IPS-18a (cell line): ENCODE measurements around the gene ADARB1.
A peak's percentile ranks its signal among the peaks of the same experiment; 100 is the strongest.

ENCODE experiments used
- H3K27ac ChIP-seq: one replicate; pipeline ENCODE4 v1.5.1; 2013; ENCODE audit warnings: low read length
- H3K27me3 ChIP-seq: one replicate; pipeline ENCODE4 v1.6.1; 2013; ENCODE audit warnings: mild to moderate bottlenecking, low read length; ENCODE audit not compliant: control insufficient read depth, insufficient read depth
- H3K36me3 ChIP-seq: one replicate; pipeline ENCODE4 v1.6.1; 2013; ENCODE audit warnings: low read depth, low read length; ENCODE audit not compliant: control insufficient read depth
- H3K4me1 ChIP-seq: one replicate; pipeline ENCODE4 v1.6.1; 2013; ENCODE audit warnings: low read depth, low read length; ENCODE audit not compliant: control insufficient read depth
- H3K4me3 ChIP-seq: one replicate; pipeline ENCODE4 v1.5.1; 2013; ENCODE audit warnings: low read length
- H3K9ac ChIP-seq: one replicate; pipeline ENCODE4 v1.6.1; 2013; ENCODE audit warnings: mild to moderate bottlenecking, low read length, moderate library complexity
- H3K9me3 ChIP-seq: one replicate; pipeline ENCODE4 v1.6.1; 2013; ENCODE audit warnings: low read depth, low read length; ENCODE audit not compliant: control insufficient read depth

ADARB1 gene

GRCh38 chr21:45237401-45237800 lies 163.0 kb downstream of the ADARB1 start:
- Histone ChIP-seq H3K27ac (no peak overlapping the region), H3K9me3 (no peaks in the 10 kb centered on the region), H3K4me3 (no peak overlapping the region), H3K9ac (no peak overlapping the region), H3K27me3 (no peaks in the 10 kb centered on the region), H3K4me1 (no peaks in the 10 kb centered on the region), H3K36me3 (no peaks in the 10 kb centered on the region)

DNA sequence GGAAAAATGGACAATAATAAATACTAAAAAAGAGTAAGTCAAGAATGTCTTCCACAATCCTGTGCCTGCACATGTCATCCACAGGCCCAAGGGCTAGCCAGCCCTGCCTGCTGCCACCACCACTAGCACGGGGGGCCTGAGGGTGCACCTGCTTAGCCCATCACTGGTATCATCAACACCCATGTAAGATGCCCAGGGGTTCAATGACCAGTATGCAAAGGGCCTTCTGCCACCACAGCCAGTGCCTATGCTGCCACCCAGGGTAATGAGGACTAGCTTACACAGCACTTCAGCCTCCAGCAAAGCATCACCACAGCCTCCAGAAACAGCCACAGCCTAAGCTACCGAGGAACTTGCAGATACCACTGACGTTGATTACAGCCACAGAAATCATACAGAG lies 167.0 kb downstream of the ADARB1 start:
- Histone ChIP-seq H3K36me3 (no peaks in the 10 kb centered on the region), H3K27me3 (no peaks in the 10 kb centered on the region), H3K9ac (no peak overlapping the region), H3K27ac (no peak overlapping the region), H3K4me3 (no peak overlapping the region), H3K9me3 (peaks cover 11% of the 10 kb centered on the region), H3K4me1 (no peaks in the 10 kb centered on the region)

GRCh38 chr21:45243603-45244002 lies 169.2 kb downstream of the ADARB1 start:
- Histone ChIP-seq H3K4me1 (no peaks in the 10 kb centered on the region), H3K27ac (no peak overlapping the region), H3K36me3 (no peaks in the 10 kb centered on the region), H3K9me3 (peaks cover 11% of the 10 kb centered on the region), H3K9ac (no peak overlapping the region), H3K4me3 (no peak overlapping the region), H3K27me3 (no peaks in the 10 kb centered on the region)

DNA sequence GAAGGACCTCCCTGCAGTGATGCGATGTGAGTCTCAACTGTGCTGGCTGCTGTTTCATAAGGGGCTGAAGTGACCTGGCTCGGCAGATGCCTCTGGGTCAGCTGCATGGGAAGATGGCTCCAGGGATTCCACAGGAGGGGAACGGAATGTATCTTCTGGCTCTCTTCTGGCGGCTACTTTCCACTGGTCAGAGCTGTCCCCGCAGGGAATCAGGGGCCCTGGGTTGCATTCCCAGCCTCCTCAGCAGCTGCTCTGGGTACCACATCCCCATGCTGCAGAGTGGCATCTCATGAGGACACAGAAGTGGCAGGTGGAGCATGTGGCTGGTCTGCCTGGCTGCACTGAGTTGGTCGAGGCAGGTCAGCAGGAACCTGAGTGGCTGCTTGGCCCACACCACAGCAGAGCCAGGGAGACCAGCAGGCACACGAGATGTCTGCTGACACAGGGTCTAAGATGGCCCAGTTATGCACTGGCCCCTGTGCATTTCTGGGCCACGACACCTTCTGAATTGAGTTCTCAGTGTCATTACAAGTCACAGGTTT lies 170.5 kb downstream of the ADARB1 start:
- H3K36me3 ChIP-seq, result no peaks in the 10 kb centered on the region
- no peaks in the 10 kb centered on the region for H3K27me3 ChIP-seq
- peaks cover 7% of the 10 kb centered on the region for H3K4me1 ChIP-seq
- H3K4me3 ChIP-seq, result no peak overlapping the region
- H3K9me3 ChIP-seq, result peaks cover 11% of the 10 kb centered on the region
- no peak overlapping the region for H3K9ac ChIP-seq
- no peak overlapping the region for H3K27ac ChIP-seq

DNA sequence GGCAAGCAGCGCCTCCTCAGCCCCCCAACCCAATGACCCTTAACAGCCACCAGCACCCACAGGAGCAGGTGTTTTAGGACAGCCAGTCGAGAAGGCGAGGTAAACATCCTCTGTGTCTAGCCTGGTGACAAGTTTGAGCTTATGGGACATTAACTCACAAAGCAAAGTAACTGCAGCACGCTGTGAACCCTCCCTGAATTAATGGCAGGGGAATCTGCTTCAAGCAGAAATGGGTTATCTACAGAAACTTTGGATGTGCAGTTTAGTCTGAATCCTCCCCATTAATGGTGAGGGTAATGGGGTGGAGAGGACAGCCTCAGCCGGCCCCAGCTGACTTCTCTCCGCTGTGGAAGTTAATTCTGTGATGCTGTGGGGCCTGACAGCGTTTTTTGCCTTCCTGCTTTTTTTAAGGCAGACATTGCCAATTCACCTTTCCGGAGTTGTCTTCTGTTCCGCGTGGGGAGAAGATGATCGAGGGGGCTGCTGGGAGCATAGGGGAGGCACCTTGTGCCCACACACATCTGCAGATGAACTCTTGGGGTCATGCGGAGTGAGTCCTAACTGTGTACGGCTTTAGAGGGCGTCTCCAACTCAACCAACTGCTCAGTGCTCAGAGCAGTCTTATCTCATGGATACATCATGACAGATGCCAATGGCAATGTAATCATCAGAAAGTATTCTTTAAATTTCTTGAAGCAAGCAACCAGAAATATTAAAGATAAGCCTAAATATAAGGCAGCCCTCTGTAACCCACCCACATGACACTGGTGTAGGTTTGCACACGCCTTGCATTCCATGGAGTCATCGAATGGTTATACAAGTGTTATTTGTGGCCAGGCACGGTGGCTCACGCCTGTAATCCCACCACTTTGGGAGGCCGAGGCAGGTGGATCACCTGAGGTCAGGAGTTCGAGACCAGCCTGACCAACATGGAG lies 172.3 kb downstream of the ADARB1 start:
- H3K36me3 ChIP-seq, result no peaks in the 10 kb centered on the region
- H3K9ac ChIP-seq, result no peak overlapping the region
- no peak overlapping the region for H3K27ac ChIP-seq
- H3K4me3 ChIP-seq, result no peak overlapping the region
- H3K4me1 ChIP-seq, result peaks cover 7% of the 10 kb centered on the region
- no peaks in the 10 kb centered on the region for H3K27me3 ChIP-seq
- H3K9me3 ChIP-seq, result peaks cover 11% of the 10 kb centered on the region

- H3K27me3 ChIP-seq, result no peaks in the 10 kb centered on the region
- peaks cover 7% of the 10 kb centered on the region for H3K4me1 ChIP-seq
- peaks cover 7% of the 10 kb centered on the region for H3K9me3 ChIP-seq
- H3K27ac ChIP-seq, result no peak overlapping the region
- H3K9ac ChIP-seq, result no peak overlapping the region
- peak overlapping the region; percentile 31 for H3K4me3 ChIP-seq
- no peaks in the 10 kb centered on the region for H3K36me3 ChIP-seq
These were observed 174.0 kb downstream of the ADARB1 start for GRCh38 chr21:45248301-45248892.

- no peaks in the 10 kb centered on the region for H3K36me3 ChIP-seq
- peaks cover 7% of the 10 kb centered on the region for H3K4me1 ChIP-seq
- peak overlapping the region; percentile 31 for H3K4me3 ChIP-seq
- H3K27me3 ChIP-seq, result no peaks in the 10 kb centered on the region
- no peak overlapping the region for H3K27ac ChIP-seq
- peak overlapping the region; percentile 19 for H3K9ac ChIP-seq
- peaks cover 2% of the 10 kb centered on the region for H3K9me3 ChIP-seq
These were observed 174.6 kb downstream of the ADARB1 start for GRCh38 chr21:45248893-45249381.

- Histone ChIP-seq H3K36me3 (no peaks in the 10 kb centered on the region), H3K27ac (no peak overlapping the region), H3K27me3 (no peaks in the 10 kb centered on the region), H3K9ac (no peak overlapping the region), H3K9me3 (no peaks in the 10 kb centered on the region), H3K4me1 (peaks cover 7% of the 10 kb centered on the region), H3K4me3 (no peak overlapping the region)
These were observed 175.2 kb downstream of the ADARB1 start for GRCh38 chr21:45249626-45250025.

GRCh38 chr21:45250272-45250671 lies 175.9 kb downstream of the ADARB1 start:
- Histone ChIP-seq H3K9ac (no peak overlapping the region), H3K27ac (no peak overlapping the region), H3K9me3 (no peaks in the 10 kb centered on the region), H3K4me1 (peaks cover 7% of the 10 kb centered on the region), H3K36me3 (no peaks in the 10 kb centered on the region), H3K27me3 (no peaks in the 10 kb centered on the region), H3K4me3 (no peak overlapping the region)

GRCh38 chr21:45250914-45251634 lies 176.7 kb downstream of the ADARB1 start:
- H3K4me1 ChIP-seq, result peaks cover 7% of the 10 kb centered on the region
- no peak overlapping the region for H3K9ac ChIP-seq
- no peak overlapping the region for H3K4me3 ChIP-seq
- H3K36me3 ChIP-seq, result no peaks in the 10 kb centered on the region
- no peak overlapping the region for H3K27ac ChIP-seq
- H3K27me3 ChIP-seq, result no peaks in the 10 kb centered on the region
- H3K9me3 ChIP-seq, result no peaks in the 10 kb centered on the region
